Islet precursor cell (in vitro differentiated cells): ENCODE results near the gene ALOX12B.
"Not testable (repeated sequence)": the region's sequence is repeated elsewhere in the genome, so short reads cannot be mapped to it uniquely, and the experiment has no call there.

ENCODE experiments used
- DNase-seq: peaks from one replicate; pipeline ENCODE4 v3.0.0-alpha.2; 2018

The ALOX12B gene

DNA sequence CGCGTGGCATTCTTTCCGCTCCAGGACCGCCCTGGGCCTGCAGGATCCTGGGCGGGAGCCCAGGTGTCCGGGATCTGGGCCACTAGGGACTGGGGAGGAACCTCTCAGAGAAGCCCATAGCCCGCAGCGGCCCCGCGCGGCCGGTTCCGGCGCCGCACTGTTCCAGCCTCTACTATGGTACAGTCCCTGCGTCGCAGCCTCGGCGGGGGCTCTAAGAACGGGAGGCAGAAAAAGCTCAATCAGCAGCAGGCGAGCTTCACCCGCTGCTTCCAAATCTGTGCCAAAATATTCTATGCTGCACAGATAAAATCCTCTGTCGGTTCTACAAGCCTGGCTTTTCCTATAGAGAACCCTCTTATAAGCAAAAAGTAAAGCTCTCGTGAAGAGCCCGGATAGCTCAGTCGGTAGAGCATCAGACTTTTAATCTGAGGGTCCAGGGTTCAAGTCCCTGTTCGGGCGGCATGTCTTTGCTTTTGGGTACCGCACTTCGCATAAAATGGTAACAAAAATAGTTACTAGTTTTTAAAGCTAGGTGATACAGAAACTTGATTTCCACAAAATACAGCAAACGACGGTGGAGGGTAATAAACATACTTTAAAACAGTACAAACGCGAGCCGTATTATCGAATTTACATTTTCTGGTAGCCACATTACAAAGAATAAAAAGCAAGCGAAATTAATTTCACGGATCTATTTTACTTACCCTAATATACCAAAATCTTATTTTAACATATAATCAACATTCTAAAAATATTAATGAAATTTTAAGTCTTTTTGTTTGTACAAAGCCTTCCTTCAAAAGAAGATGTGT is 31.5 kb upstream of the ALOX12B start:
- DNase-seq: peak; percentile 94

DNA sequence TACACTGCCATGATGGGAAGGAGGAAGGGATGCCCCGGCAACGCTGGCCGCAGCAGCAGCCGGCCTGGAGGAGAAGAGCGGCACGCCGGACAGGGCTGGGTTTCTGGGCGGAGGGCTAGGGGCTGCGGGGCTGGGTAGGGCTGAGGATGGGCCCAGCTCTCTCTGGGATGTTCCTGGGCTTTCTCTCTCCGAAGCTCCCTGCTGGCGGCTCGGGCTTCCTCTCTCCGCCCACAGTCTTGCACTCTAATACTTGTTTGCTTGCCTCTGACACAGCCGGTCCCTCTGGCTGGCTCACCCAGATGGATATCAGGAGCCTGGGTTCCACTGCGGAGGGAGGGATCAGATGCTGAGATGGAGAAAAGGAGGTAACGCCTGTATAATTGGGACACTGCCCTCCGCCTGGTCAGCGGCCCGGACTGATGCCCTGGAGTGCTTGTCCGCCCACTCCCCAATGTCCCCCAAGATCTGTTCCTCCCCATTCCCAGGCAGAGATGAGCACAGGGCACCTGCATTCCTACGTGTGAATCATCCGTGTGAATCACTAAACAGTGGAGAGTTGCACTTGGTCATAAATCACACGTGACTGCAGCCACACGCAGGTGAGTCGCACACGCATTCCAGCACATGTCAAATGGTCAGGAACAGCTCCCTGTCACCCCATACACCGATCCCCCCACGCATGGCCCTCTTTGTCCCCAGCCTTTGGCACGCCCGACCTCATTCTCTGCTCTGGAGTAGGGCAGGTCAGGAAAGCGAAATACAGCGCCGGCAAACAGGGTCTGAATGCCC is 30.7 kb upstream of the ALOX12B start, which contains the start of gene ALOXE3:
Gene ALOXE3, minus strand, starts transcription at position 535 of the 789 bp plus-strand sequence. Its CDS starts 524 bp downstream, at position 11.
- DNase-seq: peak; percentile 93

DNA sequence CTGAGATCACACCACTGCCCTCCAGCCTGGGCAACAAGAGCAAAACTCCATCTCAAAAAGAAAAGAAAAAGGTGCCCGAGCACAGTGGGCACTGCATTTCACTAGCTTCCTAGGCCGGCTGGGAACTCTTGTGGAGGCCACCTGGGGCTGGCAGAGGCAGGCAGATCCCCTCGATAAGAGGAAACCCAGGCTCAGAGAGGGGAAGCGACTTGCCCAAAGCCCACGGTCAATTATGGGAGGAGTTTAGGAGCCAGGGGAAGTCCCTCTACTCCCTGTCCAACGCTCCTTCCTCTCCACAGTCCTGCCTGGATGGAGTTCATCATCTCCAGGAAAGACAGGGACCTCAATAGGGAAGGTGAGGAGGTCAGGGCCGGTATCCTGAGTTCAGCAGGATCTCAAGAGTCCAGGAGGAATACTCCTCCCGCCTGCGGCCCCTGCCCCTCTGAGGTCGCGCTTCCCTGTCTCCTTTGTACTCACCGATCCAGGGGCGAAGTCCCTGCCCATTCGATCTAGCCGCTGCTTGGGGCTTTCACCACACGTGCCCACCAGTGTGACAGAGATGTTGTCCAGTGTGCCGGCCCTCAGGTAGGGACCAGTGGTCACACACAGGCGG is 30.0 kb upstream of the ALOX12B start:
- no peak for DNase-seq

DNA sequence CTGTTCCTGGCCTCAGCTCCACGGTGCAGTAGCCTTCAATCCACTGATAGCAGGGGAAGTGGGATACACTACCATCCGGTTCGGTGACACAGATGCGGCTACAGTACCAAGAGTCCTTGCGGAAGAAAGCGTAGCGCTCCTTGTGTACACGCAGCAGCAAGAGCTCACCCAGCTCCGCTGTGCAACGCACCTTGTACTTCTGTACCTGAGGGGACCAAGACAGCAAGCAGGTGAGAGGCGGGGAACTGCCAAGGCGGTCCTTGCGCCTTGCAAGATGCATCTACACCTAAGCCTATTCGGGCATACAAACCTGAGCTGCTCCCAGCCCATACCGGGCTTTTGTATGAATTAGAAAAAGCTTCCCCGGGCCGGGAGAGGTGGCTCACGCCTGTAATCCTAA is 29.3 kb upstream of the ALOX12B start:
- DNase-seq: no peak

DNA sequence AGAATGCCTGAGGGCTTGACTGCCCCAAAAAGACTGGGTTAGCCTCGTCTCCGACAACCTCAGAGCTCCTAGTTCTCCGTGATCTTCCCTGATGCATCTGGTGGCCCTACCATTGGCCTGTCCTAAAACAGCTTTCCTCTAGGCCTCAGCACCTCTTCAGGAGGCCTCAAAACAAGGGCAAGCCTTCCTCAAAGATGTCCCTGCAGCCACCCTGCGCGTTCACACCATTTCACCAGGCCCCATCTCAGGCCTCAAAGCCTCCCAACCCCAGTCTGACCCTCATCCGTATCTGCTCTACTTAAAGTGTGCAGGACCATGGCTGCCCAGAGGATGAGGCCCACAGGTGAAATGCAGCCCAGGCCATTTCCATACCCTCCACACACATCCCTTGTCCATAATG is 23.4 kb upstream of the ALOX12B start:
- DNase-seq: no peak

DNA sequence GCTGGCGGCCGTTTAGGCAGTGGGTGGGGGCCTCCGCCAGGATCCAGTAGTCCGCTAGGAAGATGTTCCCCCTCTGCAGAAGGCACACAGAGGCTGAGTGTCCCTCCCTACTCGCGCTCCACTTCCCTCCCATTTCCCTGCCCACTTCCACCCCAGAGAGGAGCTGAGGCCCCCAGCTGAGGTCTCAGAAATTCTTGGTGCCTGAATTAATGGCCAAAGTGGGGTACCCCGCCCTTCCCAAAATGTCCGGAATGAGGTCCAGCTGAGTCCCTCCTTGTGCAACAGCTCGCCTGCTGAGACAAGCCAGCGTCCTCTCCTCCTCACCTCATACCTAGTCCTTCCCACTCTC is 22.9 kb upstream of the ALOX12B start:
- DNase-seq: no peak

DNA sequence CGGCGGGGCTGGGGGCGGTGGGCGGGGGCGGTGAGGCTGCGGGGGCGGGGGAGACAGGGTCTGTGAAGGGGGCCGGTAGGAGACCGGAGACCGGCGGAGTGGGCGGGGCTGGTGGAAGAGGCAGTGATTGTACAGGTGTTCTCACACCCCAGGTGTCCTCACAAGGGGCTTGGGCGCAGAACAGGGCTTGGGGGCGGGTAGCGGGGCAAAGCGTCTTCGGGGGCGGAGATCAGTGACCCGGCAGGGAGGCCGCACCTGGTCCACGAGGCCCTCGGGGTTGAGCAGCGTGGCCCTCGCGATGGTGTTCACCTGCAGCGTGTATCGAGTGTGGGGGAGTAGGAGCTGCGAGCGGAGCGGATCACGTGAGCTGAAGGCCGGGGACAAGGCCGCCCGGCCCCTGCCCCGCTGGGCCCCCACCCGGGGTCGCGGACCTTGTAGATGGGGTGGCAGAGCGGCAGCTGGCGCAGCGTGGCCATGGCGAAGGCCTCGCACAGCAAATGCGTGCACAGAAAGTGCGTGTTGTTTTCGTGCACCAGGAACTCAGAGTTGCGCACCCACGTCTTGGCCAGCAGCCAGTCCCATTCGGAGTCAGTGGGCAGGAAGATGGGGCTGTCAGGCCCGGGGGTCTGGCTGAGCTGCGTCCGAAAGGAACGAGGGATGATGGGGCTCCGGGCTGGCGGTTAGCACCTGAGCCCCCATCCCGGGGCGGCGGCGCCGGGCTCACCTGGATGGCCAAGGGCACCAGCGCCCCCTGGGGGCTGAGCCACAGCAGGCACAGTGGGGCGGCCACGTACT is 22.3 kb upstream of the ALOX12B start:
- peak; percentile 88 for DNase-seq

DNA sequence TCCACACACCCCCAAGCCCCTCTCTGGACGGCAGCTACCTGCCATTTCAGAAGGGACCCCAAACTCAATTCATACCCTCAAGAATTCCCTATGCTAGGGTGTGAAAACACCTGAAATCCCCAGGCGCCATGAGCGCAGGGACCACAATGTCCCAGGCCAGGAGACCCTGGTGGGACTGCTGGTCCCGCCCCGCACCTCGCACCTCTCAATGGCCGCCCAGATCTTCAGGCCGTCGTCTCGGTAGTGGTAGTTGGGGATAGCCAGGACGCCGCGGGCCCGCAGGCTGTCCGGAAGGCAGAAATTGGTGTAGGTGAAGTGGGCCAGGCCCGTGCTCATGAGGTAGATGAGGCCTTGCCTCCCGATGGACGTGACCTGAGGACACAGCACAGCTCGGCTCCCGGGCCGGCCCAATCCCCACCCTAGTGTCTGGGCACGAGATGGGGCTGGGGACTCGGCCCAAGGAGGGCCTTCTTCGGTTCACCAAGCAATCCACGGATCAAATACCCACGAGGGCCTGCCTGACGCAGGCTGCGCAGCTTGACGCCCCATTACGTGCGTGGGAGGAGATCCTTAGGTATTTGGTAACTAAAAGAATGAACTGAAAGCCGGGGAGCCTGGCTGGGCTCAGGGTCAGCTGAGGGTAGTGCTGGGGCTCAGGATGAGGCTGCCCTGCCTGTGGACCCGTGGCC is 21.6 kb upstream of the ALOX12B start:
- DNase-seq: no peak

DNA sequence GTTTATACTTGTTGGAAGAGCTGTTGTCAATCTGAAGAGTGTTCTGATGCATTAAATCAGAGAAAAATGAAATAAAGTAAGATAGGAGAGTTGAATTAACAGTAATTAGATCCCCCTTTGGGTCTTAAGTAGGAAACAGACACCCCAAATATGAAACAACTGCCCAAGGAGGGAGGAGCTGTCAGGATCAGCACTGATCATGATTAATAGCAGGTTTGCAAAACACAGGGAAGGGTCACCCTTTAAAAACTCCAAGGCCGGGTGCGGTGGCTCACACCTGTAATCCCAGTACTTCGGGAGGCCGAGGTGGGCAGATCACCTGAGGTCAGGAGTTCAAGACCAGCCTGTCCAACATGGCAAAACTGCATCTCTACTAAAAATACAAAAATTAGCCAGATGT is 19.5 kb upstream of the ALOX12B start:
- not testable (repeated sequence) for DNase-seq

DNA sequence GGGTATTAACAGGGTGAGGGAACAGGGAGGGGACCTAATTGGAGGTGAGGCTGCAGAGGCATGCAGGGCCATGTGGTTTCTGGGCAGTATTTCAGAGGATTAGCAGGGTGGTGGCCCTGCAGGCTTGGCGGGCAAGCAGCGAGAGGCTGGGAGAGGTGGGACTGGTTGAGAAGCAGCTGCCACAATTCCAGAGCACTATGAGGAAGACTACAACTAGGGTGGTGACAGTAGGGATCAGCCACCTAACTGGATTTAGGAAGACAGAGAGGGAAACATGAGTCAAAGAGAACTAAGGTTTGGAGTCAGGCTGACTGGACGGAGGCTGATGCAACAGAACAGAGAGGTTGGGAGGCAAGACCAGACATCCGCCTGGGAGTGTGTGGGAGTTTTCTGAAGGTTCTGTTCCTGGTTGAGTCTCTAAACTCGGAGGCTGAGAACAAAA is 18.5 kb upstream of the ALOX12B start:
- peak; percentile 82 for DNase-seq

DNA sequence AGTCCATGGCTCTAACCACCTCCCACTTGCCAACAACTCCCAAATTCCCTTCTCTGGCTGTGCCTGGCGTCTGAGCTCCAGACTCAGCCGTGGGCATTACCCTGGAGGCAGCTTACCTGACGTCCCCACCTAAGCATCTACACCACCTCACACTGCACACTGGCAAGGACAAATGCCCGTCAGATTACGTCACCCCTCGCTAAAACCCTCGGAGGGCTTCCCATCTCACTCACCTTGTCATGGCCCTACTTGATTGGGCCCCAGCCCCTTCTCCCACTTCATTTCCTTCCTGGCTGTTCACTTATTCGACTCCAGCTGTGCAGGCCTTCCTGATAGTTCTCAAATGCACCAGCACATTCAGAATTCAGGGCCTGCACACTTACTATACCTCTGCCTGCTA is 17.4 kb upstream of the ALOX12B start:
- no peak for DNase-seq

DNA sequence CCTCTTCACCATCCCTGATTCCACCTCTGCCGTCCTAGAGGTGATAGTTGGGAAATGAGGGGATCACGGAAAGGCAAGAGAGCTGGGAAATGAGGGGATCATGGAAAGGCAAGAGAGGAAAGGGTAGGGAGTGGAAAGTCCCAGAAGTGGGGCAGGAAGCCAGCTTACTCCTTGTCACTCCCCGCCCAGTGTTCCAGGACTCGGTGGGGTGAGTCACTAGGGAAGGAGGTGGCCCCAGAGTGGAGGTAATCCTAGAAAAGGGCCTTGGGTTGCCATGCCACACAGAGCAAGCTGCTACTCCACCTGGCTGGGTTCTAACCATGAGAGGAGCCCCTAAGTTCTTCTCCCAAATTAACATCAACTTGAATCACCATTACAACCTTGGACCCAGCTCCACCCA is 16.0 kb upstream of the ALOX12B start:
- no peak for DNase-seq

DNA sequence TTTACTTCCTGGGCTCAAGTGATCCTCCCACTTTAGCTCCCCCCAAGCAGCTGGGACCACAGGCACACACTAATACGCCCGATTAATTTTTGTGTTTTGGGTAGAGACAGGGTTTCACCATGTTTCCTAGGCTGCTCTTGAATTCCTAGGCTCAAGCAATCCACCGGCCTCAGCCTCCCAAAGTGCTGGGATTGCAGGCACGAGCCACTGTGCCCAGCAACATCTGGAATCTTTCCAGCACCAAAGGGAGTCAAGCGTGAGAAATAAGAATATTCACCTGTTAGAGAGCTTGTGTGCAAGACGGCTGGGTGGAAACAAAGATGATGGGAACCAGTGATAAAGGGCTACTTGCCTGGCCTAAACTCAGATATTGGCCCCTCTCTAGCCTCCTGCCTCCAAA is 14.2 kb upstream of the ALOX12B start:
- no peak for DNase-seq

DNA sequence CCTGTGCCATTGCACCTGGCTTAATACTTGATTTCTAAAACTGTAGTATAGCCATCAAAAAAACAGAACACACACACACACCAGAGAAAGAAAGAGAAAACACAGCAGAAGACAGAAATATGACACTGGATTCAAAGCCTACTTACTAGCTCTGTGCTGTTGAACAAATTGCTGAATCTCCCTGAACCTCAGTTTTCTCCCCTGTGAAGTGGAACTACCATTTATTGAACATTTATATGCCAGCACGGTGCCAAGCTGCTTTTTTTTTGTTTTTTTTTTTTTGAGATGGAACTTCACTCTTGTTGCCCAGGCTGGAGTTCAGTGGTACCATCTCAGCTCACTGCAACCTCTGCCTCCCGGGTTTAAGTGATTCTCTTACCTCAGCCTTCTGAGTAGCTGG is 13.2 kb upstream of the ALOX12B start:
- DNase-seq: no peak

DNA sequence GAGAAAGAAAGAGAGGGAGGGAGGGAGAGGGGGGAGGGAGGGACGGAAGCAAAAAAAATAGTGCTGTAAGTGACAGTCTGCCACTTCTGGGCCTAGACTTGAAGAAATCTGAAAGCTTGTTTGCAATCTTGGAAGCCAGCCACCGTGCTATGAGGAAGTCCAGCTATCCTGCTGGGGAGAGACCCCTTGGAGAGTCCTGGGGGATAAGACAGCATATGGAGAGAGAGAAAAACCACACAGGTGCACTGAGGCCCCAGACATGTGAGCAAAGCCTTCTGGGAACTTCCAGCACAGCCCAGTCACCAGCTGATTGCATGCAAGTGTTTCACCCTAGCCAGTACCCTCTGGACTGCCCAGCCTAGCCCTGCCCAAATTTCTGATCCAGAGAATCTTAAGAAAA is 12.6 kb upstream of the ALOX12B start:
- no peak for DNase-seq

DNA sequence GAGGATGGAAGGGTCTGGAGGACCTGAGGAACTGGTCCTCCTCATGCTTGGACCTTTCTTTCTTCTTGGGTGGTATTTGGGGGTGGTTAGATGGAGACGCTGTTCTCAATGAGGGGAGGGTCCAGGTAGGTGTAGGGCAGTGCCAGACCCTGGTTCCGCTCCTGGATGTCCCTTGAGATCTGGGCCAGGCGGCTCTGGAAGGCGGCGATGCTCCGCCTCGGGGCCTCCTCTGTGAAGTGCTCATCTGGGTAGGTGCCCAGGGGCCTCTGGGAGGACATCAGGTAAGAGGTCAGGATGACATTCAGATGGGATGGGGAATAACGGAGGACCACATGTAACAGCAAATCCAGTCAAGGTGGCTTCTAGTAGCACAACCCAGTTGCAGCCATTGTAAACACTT is 9.0 kb upstream of the ALOX12B start:
- no peak for DNase-seq

DNA sequence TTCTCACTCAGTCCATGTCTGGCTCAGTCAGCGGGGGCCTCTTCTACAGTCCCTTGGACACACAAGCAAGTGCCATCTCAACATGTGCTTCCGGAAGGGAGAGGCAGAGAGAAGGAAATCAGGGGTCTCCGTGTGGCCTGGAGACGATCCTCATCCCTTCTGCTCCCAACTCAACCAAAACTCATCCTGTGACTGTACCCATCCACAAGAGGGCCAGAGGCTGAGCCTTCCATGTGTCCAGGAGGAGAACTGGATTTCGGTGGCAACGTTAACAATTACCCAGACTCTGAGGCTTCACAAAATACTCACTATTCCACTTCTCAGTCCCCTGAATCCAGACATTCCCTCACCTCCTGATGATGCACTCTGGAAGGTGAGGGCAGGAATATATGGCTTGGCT is 7.8 kb upstream of the ALOX12B start:
- no peak for DNase-seq

DNA sequence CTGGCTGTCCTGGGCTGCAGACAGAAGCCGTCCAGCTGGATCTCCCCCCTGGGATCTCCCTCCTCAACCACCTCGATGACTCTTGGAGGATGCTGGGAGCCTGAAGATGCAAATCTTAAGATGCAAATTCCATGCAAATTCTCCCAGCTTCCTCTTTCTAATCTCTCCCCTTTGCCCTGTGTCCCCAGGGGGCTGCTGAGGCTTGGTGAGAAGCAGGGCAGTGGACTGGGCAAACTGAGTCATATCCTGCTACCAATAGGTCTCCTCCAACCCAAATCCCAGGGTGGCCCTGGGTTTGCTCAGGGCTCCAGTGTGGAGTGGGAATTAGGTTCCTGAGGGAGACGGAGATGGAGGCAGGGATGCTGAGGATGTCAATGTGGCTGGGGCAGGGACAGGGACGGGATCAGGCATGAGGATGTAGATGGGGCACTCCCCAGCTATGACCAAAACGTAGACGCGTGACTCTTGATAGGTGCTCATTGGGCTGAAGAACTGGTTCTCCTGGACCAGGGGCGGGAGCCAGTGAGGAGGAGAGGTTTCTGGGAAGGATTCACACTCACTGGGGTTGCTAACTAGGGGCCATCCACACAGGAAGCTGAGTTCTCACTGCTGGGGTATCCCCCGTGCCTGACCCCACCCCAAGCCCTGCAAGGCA is 3.6 kb upstream of the ALOX12B start:
- DNase-seq: no peak

DNA sequence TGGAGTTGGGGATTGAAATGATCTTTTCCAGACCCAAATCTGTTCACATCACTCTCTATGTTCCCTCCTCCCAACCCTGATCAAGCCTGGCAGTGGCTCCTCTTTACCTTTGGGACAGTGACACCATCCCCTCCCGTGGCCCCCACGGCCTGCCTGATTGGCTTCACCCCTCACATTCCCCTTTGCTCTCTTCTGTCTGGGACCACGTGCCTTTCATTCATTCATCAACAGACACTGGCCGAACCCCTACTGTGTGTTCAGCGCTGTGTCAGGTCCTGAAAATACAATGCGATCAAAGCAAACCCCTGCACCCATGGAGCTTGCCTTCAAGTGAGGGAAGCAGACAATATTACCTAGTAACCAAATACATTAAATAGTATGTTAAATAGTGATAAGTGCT is 2.2 kb upstream of the ALOX12B start:
- DNase-seq: no peak

DNA sequence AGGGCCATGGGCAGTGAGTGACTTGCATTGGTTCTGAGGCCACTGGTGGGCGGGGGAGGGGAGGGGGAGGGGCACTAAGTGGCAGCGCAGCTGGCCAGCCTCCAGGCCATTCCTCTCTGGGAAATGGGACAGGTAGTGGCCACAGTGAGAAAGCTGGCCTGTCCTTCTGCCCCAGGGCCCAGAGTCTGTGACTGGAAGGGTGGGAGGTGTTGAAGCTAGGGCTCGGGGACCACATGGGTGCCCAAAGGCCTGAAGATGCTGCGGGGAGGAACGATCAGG is 375 bp upstream of the ALOX12B start:
- DNase-seq: no peak

DNA sequence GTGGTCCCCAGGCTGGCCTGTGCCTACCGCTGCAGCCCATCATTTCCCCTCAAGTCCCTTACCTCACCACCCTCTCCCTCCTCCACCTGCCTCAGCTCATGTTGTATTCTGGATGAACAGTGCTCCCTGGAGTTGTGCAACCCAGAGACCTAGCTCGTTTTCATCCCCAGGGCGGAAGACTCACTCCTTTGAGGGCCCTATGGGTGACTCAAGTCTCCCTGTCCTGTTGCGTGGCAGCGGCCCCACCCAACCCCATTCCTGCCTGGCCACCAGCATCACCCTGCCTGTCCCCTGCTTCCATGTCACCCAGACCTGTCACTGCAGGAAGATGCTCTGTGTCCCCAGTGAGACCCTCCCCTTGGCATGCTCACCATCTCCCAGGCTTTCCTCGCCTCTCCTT is 3.3 kb downstream of the ALOX12B start:
- DNase-seq: no peak

DNA sequence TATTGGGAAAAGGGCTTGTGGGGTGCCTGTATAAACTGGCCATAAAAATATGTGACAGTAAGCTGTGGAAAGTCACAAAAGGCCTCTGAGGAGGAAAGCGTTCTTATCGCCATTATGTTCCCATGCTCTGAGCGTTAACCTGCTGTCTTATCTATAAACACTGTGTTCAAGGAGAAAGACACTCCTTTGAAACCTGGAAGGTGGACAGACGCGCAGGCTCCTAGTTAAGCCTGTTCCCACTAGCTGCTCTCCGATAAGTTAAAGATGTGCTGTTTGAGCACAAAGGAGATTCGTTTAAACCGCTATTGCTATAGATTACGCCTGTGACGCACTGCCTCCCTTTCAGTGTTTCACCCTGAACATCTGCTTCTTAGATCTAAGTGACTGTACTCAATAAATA is 5.2 kb downstream of the ALOX12B start:
- DNase-seq: no peak
